ENCODE measurements around the gene CSNK1G2.
"Not testable (repeated sequence)": the region's sequence is repeated elsewhere in the genome, so short reads cannot be mapped to it uniquely, and the experiment has no call there.

The CSNK1G2 gene

GRCh38 chr19:1969176-1970002 lies 28.4 kb downstream of the CSNK1G2 start:
- no peak for DNase-seq

GRCh38 chr19:1970003-1970805 lies 29.2 kb downstream of the CSNK1G2 start:
- no peak for DNase-seq

DNA sequence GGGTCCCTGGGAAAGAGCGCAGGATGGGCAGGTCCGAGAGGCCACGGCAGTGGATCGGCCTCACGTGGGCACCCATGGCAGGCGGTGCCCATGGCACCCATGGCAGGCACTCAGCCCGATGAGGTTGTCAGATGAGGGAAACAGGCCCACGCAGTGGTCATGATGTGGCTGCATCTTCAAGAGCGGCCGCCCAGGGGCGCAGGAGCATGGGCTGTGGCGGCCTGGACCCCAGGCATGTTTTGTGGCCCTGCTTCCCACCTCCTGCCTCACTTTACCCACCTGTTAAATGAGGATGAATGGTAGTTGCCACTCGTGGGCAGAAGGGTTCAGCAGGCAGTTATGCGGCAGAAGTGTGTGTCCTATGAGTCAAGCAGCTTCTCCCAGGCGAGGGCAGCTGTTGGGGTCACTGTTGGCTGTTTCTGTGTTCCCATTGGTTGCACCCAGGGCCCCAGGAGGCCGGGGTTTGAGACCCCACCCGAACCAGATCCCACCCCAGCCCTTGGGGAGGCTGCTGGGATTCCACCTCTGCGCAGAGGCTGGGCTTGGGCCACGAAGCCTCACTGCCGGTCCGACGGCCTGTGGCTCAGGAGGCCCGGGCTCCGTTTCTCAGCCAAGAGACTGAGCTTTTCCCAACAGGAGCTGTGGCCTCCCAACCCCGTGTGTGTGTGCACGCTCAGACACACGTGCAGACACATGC lies 30.0 kb downstream of the CSNK1G2 start:
- DNase-seq = no peak

GRCh38 chr19:1974381-1975161 lies 33.6 kb downstream of the CSNK1G2 start:
- no peak for DNase-seq

GRCh38 chr19:1975162-1975480 lies 34.1 kb downstream of the CSNK1G2 start:
- DNase-seq = no peak

DNA sequence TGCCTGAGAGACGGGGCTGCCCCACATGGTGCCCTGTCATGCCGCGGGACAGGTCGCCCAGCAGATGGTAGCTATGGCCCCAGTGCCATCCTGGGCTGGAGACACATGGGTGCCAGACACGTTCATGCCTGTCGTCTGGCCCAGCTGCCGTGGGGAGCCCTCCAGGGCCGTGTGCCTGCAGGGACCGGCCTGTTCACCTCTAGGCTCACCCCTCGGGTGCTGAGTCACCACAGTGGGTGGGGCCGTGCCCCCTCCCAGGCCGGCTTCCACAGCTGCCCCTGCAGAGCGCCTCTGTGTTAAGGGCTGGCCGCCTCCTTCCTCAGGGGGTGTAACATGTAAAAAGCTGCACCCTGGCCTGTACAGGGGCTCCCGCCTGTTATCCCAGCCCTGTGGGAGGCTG lies 36.1 kb downstream of the CSNK1G2 start:
- DNase-seq = no peak

GRCh38 chr19:1978346-1978894 lies 37.4 kb downstream of the CSNK1G2 start:
- DNase-seq = no peak

DNA sequence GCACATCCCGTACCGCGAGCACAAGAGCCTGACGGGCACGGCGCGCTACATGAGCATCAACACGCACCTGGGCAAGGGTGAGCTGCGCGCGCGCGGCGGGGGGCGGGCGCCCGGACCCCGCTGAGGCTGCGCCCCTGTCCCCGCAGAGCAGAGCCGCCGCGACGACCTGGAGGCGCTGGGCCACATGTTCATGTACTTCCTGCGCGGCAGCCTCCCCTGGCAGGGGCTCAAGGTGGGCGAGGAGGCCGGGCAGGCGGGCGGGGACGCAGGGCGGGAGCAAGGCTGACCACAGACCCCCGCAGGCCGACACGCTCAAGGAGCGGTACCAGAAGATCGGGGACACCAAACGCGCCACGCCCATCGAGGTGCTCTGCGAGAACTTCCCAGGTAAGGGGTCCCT lies 38.0 kb downstream of the CSNK1G2 start:
- no peak for DNase-seq

- DNase-seq = no peak
Observed at GRCh38 chr19:1979642-1980041, 38.7 kb downstream of the CSNK1G2 start.

- DNase-seq = no peak
Observed at GRCh38 chr19:1980091-1980808, 39.3 kb downstream of the CSNK1G2 start.

- no peak for DNase-seq
Observed at GRCh38 chr19:1980809-1981181, 39.8 kb downstream of the CSNK1G2 start.

GRCh38 chr19:1981253-1981652 lies 40.3 kb downstream of the CSNK1G2 start:
- no peak for DNase-seq

DNA sequence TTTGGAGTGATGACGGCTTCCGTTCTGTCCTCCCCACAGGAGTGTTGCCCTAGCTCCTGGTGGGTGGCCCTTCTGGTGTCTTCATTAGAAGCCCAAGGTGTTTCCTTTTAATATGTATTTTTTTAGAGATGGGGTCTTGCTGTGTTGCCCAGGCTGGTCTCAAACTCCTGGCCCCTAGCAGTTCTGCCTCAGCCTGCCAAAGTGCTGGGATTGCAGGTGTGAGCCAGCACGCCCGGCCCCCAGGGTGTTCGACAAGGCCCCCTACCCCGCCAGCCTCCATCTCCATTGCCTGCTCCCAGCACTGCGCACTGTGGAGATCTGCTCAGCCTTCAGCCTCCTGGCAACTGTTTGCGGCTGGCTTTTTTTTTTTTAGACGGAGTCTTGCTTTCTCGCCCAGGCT lies 43.4 kb downstream of the CSNK1G2 start:
- no peak for DNase-seq

DNA sequence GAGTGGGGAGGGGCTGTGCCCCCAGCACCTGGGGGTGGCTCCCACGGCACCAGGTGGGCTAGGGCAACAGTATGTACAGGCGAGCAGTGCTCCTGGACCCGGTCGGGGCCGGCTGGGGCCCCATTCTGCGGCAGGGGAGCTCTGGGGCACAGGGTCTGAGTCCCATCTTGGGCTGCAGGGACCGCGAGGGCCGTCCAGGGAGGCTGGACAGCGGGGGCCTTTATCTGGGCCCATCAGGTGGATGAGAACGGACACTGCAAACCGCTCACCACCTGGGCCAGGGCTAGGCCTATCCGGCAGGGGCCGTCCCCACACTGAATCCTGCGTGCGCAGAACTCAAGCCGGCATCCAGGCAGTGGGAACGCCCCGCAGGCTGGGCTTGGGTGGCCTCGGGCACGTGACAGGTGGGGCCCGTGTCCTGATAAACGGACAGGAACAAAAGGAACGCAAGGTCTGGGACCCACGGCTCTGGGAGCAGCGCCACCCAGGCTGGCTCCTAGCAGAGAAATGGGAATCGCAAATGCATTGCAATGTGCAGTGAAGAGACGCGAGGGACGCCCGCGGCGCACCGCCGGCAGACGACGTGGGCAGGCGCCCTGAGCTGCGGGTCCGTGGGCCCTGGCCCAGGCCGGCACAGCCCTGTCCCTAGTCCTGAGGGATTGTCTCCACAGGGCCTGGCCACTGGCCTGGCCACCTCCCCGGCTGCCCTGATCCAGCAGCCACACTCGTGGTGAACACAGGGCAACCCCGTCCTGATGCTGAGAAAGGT lies 44.8 kb downstream of the CSNK1G2 start:
- DNase-seq = no peak

DNA sequence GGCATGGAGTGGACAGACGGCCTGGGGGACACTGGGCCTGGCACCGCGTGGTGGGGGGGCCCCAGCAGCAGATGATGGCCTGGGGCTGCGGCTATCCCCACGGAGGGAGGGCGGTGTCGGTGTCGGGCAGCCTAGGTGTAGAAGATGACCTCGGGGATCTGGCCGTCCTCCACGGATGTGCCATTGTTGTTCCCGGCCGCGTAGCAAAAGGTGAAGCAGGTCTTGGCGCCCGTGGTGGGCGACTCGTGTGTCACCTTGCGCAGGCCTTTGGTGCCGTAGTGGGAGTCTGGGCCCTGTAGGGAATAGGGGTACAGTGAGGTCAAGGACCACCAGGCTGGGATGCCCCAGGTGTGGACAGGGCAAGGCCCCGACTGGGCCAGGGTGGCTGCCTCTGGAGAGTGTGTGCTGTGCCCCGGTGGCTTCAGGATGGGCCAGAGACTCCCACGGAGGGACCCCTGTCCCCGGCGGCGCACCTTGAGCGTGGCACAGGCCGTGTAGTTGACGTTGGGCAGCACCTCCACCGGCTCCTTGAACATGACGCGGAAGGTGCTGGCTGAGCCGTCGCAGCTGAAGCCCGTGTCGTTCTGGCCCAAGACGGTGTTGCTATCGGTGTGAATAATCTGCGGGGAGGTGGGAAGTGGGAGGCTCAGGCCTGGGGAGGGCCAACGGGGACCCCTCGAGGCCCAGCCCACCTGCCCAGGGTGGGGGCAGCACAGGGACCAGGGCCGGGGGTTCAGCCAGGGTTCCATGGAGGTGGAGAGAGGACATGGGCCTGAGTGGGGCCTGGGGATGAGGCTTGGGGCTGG lies 45.6 kb downstream of the CSNK1G2 start:
- no peak for DNase-seq

- no peak for DNase-seq
Observed at GRCh38 chr19:1987197-1988187, 46.5 kb downstream of the CSNK1G2 start.

DNA sequence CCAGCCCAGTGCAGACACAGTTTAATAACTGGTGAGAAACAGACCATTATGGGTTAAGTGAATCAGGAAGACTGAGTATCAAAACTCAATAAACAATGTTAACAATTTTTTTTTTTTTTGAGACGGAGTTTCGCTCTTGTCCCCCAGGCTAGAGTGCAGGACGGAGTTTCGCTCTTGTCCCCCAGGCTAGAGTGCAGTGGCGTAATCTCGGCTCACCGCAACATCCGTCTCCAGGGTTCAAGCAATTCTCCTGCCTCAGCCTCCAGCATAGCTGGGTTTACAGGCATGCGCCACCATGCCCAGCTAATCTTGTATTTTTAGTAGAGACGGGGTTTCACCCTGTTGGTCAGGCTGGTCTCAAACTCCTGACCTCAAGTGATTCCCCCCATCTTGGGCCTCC lies 47.5 kb downstream of the CSNK1G2 start:
- not testable (repeated sequence) for DNase-seq

- DNase-seq = no peak
Observed at GRCh38 chr19:1989513-1990229, 48.7 kb downstream of the CSNK1G2 start.

Data from activated T-cell treated with anti-CD3 and anti-CD28 coated beads, Interleukin-2, amount 50 U/mL, for 1 hour (primary cell).